ENCODE measurements around the gene PIR. TPM values are rescaled to one million over a fixed set of nuclear protein-coding genes. Genes with fewer than 3 reads are reported as not detected.

Gene PIR
- total RNA-seq, 1 experiment from 2014 or later, result 58.0 TPM

DNA sequence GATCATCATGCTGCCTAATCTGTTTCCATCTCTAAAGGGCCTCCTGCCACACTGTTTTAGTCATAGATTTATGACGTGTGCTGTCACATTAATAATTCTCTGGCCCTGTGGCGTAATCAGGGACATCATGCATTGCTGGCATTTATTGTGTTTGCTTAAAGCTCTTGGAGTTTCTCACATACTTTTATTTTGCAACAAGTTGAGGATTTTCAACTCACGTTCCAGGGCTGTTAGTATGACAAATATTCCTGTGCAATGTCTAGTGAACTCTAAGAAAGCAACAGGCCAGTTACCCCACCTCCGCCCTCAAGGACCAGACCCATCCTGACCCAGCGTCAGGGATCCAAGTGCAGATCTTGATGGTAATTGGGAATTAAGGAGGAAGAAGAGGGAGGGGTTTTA lies 150.1 kb downstream of the PIR start:
- Histone ChIP-seq H3K27me3 (replicated peaks; ENCODE audit: insufficient read depth, low read depth, low read length, poor library complexity) (peaks cover 26% of the 10 kb centered on the region), H3K9me3 (ENCODE audit: low read depth, low read length, poor library complexity, severe bottlenecking) (no peaks in the 10 kb centered on the region), H3K27ac (ENCODE audit: low read depth, low read length, poor library complexity, severe bottlenecking) (no peak overlapping the region), H3K4me3 (ENCODE audit: low read depth, low read length, poor library complexity, severe bottlenecking) (no peak overlapping the region), H3K36me3 (ENCODE audit: insufficient read depth, low read length, poor library complexity, severe bottlenecking) (no peaks in the 10 kb centered on the region), H3K4me1 (ENCODE audit: insufficient read depth, low read length, poor library complexity, severe bottlenecking) (no peaks in the 10 kb centered on the region)
- ChIA-PET POLR2A (ENCODE audit: low non-redundant PET) (no interaction called here), CTCF (no interaction called here)
- no TSS peak for BruUV-seq (replicated peaks)
- intact Hi-C loops (cut with micrococcal nuclease; ENCODE audit: unreplicated experiment), result loop anchor here (10.0 kb wide), 1 partner anchor 332 kb away; no protein-coding TSS in a partner anchor
- TF ChIP-seq, protein P1, sequence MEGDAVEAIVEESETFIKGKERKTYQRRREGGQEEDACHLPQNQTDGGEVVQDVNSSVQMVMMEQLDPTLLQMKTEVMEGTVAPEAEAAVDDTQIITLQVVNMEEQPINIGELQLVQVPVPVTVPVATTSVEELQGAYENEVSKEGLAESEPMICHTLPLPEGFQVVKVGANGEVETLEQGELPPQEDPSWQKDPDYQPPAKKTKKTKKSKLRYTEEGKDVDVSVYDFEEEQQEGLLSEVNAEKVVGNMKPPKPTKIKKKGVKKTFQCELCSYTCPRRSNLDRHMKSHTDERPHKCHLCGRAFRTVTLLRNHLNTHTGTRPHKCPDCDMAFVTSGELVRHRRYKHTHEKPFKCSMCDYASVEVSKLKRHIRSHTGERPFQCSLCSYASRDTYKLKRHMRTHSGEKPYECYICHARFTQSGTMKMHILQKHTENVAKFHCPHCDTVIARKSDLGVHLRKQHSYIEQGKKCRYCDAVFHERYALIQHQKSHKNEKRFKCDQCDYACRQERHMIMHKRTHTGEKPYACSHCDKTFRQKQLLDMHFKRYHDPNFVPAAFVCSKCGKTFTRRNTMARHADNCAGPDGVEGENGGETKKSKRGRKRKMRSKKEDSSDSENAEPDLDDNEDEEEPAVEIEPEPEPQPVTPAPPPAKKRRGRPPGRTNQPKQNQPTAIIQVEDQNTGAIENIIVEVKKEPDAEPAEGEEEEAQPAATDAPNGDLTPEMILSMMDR (conservative IDR thresholded peaks at IDR 0.05; ENCODE audit: low read depth, low read length), result no peak
- TF ChIP-seq EZH2 (IDR thresholded peaks at IDR 0.05; ENCODE audit: borderline replicate concordance, low read depth, low read length, poor library complexity, severe bottlenecking), result no peak
- peak; percentile 27 for DNase-seq (ENCODE audit: low spot score)

DNA sequence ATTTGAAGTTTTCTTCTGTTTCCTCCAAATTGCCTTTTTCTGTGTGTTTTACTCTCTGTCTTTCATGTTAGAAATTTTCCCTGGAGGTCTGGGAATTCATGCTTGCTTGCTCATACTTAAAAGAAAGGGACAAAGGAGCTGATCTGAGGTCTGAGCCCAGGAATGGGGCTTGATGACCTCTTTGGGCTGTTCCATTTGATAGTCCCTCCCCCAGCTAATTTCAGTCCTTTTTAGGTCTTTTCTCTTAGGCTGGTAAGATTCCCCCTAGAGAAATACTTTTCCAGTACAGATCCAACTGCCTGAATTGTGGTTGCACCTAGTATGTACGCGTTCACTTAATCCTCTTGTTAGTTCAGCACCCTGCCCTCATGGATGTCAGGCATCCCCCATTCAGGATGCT lies 152.3 kb downstream of the PIR start:
- TF ChIP-seq, protein P1 (conservative IDR thresholded peaks at IDR 0.05; ENCODE audit: low read depth, low read length), result no peak
- TF ChIP-seq EZH2 (IDR thresholded peaks at IDR 0.05; ENCODE audit: borderline replicate concordance, low read depth, low read length, poor library complexity, severe bottlenecking), result no peak
- no peaks in the 10 kb centered on the region for H3K9me3 ChIP-seq (ENCODE audit: low read depth, low read length, poor library complexity, severe bottlenecking)
- intact Hi-C loops (cut with micrococcal nuclease; ENCODE audit: unreplicated experiment), result loop anchor here (10.0 kb wide), 1 partner anchor 334 kb away; no protein-coding TSS in a partner anchor
- no peaks in the 10 kb centered on the region for H3K36me3 ChIP-seq (ENCODE audit: insufficient read depth, low read length, poor library complexity, severe bottlenecking)
- H3K4me3 ChIP-seq (ENCODE audit: low read depth, low read length, poor library complexity, severe bottlenecking), result no peak overlapping the region
- POLR2A ChIA-PET (ENCODE audit: low non-redundant PET), result no interaction called here
- BruUV-seq (replicated peaks), result no TSS peak
- H3K27me3 ChIP-seq (replicated peaks; ENCODE audit: insufficient read depth, low read depth, low read length, poor library complexity), result peaks cover 38% of the 10 kb centered on the region
- H3K27ac ChIP-seq (ENCODE audit: low read depth, low read length, poor library complexity, severe bottlenecking), result no peak overlapping the region
- CTCF ChIA-PET, result no interaction called here
- DNase-seq (ENCODE audit: low spot score), result no peak
- H3K4me1 ChIP-seq (ENCODE audit: insufficient read depth, low read length, poor library complexity, severe bottlenecking), result no peaks in the 10 kb centered on the region

DNA sequence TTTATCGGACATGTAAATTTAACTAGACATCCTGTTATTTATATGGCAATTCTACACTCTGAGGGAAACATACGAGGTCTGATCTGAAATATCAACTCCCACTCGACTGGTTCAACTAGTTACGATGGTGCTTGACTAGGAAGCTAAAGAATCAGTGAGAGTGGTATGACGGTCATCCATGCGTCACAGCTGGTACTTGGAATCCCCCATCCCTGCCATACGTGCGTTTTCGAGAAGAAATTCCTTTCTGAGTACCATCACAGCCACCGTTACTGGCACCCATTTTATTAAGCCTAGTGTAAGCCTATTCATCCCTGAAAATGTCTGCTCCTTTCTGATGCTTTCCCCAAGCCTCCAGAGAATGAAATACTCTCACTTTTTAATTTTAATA lies 157.1 kb downstream of the PIR start:
- POLR2A ChIA-PET (ENCODE audit: low non-redundant PET), result no interaction called here
- no peaks in the 10 kb centered on the region for H3K9me3 ChIP-seq (ENCODE audit: low read depth, low read length, poor library complexity, severe bottlenecking)
- TF ChIP-seq, protein P1 (conservative IDR thresholded peaks at IDR 0.05; ENCODE audit: low read depth, low read length), result no peak
- TF ChIP-seq EZH2 (IDR thresholded peaks at IDR 0.05; ENCODE audit: borderline replicate concordance, low read depth, low read length, poor library complexity, severe bottlenecking), result no peak
- no peaks in the 10 kb centered on the region for H3K4me1 ChIP-seq (ENCODE audit: insufficient read depth, low read length, poor library complexity, severe bottlenecking)
- H3K27me3 ChIP-seq (replicated peaks; ENCODE audit: insufficient read depth, low read depth, low read length, poor library complexity), result peaks cover 30% of the 10 kb centered on the region
- DNase-seq (ENCODE audit: low spot score), result peak; percentile 7
- BruUV-seq (replicated peaks), result no TSS peak
- peak overlapping the region; percentile 77 for H3K4me3 ChIP-seq (ENCODE audit: low read depth, low read length, poor library complexity, severe bottlenecking)
- no peak overlapping the region for H3K27ac ChIP-seq (ENCODE audit: low read depth, low read length, poor library complexity, severe bottlenecking)
- CTCF ChIA-PET, result no interaction called here
- intact Hi-C loops (cut with micrococcal nuclease; ENCODE audit: unreplicated experiment), result no loop called here
- H3K36me3 ChIP-seq (ENCODE audit: insufficient read depth, low read length, poor library complexity, severe bottlenecking), result peaks cover 8% of the 10 kb centered on the region

Measured in A673 (cell line).